Measurements from ENCODE around the gene RSPH9.
"Not testable (repeated sequence)": the region's sequence is repeated elsewhere in the genome, so short reads cannot be mapped to it uniquely, and the experiment has no call there.

The RSPH9 gene

GRCh38 chr6:43628393-43629103 lies 16.3 kb upstream of the RSPH9 start:
- FAIRE-seq, result no peak

GRCh38 chr6:43629104-43629504 lies 15.7 kb upstream of the RSPH9 start, which contains the start of gene GTPBP2:
GTPBP2 (minus strand) TSS chr6:43629264; CDS start chr6:43629162, 102 bp downstream.
- DNase-seq (ENCODE audit: low spot score) (peak; percentile 97), FAIRE-seq (peak; percentile 27)

More at GRCh38 chr6:43628393-43629103, 16.3 kb upstream of the RSPH9 start:
- peak; percentile 67 for DNase-seq (ENCODE audit: low spot score)

- FAIRE-seq (peak; percentile 13), DNase-seq (ENCODE audit: low spot score) (peak; percentile 98)
Observed at GRCh38 chr6:43629505-43630300, 15.1 kb upstream of the RSPH9 start.

- FAIRE-seq, result no peak
- DNase-seq (ENCODE audit: low spot score), result no peak
Observed at GRCh38 chr6:43630980-43631619, 13.7 kb upstream of the RSPH9 start.

DNA sequence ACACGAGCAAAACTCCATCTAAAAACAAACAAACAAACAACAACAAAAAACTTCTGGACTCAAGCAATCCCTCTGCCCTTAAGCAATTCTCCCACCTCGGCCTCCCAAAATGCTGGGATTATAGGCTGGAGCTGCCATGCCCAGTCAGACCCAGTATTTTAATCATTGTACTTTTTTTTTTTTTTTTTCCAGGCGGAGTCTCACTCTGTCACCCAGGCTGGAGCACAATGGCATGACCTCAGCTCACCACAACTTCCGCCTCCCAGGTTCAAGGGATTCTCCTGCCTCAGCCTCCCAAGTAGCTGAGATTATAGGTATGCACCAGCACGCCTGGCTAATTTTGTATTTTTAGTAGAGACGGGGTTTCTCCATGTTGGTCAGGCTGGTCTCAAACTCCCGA lies 11.8 kb upstream of the RSPH9 start:
- DNase-seq (ENCODE audit: low spot score); FAIRE-seq: not testable (repeated sequence)

DNA sequence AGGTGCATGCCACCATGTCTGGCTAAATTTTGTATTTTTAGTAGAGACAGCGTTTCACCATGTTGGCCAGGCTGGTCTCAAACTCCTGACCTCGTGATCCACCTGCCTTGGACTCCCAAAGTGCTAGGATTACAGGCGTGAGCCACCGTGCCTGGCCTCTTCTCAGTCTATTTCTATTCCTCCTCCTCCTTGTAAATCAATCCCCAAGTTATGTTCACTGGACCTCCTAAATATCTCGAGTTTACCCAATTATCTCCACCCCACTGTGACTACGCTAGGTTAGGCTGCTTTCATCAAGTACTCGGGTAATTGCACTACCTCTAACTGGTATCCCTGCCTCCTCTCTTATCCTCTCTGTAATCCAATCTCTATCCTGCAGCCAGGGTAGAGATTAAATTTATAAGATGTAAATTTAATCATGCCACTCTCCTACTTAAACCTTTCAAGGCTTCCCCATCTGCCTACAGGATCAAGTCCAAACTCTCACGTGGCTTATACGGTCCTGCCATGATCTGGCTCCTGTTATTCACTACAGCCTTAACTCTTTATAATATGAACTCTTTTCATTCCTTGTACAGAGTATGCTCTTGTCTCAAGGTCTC lies 10.0 kb upstream of the RSPH9 start:
- FAIRE-seq, result no peak
- DNase-seq (ENCODE audit: low spot score), result no peak

DNA sequence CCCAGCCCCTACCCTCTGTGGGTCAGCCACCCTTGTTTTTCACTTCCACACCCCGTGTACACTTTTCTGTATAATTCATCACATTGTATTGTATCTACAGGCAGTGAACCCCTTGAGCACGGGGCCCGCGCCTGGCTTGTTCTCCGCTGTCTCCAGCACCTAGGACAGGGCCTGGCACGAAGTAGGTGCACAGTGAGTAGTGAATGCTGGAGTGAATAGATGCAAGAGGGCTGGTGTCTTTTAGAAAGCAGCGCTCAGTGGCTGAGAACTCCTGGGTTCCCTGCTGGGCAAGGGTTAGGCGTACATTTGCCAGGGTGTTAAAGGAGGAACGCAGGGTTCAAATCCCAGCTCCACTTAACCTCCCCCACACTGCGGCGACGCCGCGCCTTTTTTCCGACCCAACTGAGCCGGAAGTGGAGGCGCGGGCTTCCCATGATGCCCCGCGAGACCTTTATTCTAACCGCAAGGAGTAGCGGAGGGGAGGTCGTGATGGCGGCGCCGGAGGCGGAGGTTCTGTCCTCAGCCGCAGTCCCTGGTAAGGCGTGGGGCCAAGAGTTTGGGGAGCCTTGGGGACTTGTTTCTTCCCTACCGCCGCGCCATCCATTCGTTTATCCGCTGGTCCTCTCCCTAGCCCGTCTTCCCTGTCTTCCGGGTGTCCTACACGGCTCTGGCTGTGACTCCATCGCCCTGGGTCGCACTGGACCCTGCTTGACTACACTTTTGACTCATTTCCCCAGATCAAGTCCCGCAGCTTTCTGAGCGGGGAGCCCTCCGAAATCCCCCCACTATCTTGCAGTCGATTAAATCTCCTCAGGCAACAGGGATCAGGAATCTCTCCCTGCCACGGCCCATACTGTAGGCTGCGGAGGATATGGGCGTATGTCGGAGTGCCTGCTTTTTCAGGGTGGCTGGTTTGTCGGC lies 9.2 kb upstream of the RSPH9 start, which contains the start of gene MAD2L1BP:
Gene MAD2L1BP, plus strand, starts transcription at position 454 of the 921 bp plus-strand sequence. Its CDS starts 36 bp downstream, at position 490.
- peak; percentile 85 for DNase-seq (ENCODE audit: low spot score)
- no peak for FAIRE-seq

DNA sequence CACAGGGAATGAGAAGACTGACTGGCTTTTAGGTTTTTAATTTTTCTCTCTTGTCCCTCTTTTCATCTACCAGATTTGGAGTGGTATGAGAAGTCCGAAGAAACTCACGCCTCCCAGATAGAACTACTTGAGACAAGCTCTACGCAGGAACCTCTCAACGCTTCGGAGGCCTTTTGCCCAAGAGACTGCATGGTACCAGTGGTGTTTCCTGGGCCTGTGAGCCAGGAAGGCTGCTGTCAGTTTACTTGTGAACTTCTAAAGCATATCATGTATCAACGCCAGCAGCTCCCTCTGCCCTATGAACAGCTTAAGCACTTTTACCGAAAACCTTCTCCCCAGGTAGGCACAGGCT lies 8.6 kb upstream of the RSPH9 start:
- FAIRE-seq (no peak), DNase-seq (ENCODE audit: low spot score) (peak; percentile 10)

DNA sequence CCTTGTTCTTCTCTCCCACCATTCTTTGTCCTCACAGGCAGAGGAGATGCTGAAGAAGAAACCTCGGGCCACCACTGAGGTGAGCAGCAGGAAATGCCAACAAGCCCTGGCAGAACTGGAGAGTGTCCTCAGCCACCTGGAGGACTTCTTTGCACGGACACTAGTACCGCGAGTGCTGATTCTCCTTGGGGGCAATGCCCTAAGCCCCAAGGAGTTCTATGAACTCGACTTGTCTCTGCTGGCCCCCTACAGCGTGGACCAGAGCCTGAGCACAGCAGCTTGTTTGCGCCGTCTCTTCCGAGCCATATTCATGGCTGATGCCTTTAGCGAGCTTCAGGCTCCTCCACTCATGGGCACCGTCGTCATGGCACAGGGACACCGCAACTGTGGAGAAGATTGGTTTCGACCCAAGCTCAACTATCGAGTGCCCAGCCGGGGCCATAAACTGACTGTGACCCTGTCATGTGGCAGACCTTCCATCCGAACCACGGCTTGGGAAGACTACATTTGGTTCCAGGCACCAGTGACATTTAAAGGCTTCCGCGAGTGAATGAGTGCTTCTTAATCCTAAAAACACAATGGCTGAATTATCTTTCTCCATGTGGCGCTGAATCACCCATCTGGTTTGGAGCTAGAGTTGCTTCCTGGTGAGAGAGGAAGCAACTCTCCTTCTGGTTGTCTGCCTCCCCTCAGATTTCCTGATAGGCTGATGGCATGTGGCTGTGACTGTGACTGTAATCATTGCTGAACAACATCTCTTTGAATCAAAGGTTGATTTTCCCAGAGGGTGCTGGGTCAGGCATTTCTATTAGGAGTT lies 4.6 kb upstream of the RSPH9 start:
- FAIRE-seq (no peak), DNase-seq (ENCODE audit: low spot score) (no peak)

DNA sequence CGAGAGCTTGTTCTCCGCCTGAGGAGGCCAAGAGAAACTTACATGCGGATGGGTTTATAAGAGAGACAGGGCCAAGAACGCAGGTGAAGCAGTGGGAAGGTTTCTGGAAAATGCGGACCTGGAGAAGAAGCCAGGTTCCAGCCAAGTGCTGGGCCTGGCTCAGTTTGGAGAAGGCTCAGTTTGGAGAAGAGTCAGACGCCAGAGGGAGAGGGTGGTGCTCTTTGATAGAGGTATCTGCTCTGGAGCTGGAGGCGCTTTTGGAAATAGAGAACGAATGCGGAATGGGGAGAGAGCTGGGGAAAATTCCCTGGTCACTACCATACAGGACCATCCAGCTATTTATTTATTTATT lies 753 bp downstream of the RSPH9 start:
- no peak for DNase-seq (ENCODE audit: low spot score)
- no peak for FAIRE-seq

DNA sequence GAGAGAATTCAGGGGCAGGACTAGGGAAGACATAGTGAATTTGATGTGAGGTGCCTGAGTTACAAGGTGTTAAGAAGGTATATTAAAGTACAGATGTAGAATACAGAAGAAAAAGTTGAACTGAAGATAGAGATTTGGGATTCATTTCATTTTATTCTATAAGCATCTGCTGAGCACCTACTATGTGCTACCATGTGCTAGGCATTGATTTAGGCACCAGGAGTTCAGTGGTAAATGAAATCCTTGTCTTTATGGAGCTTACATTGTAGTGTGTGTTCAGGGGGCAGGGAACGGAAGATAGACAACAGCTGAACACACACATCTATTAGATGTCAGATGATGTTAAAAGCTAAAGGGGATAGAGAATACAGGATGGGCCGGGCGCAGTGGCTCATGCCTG lies 2.8 kb downstream of the RSPH9 start:
- FAIRE-seq, result no peak

DNA sequence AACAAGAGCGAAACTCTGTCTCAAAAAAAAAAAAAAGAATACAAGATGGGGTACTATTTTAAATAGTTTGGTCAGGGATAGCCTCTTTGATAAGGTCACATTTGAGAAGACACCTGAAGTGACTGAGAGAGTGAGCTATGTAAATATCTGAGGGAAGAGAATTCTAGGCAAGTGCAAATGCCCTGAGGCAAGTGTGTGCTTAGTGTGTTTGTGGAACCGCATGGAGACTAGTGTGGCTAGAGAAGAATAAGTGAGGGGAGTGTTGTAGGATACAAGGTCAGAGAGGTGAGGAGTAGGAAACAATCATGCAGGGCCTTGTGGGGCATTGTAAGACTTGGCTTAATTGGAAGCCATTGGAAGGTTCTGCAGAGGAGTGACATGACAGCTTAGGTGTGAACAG lies 3.4 kb downstream of the RSPH9 start:
- DNase-seq (ENCODE audit: low spot score) (no peak), FAIRE-seq (no peak)

More for the DNA sequence above, 2.8 kb downstream of the RSPH9 start:
- DNase-seq (ENCODE audit: low spot score), result no peak

GRCh38 chr6:43652822-43653221 lies 8.0 kb downstream of the RSPH9 start:
- not testable (repeated sequence) for FAIRE-seq; DNase-seq (ENCODE audit: low spot score)

- DNase-seq (ENCODE audit: low spot score) (no peak), FAIRE-seq (no peak)
Observed at GRCh38 chr6:43657221-43657802, 12.5 kb downstream of the RSPH9 start.

GRCh38 chr6:43658161-43658560 lies 13.3 kb downstream of the RSPH9 start:
- no peak for DNase-seq (ENCODE audit: low spot score)
- no peak for FAIRE-seq

GRCh38 chr6:43662948-43663347 lies 18.1 kb downstream of the RSPH9 start:
- not testable (repeated sequence) for DNase-seq (ENCODE audit: low spot score); FAIRE-seq

DNA sequence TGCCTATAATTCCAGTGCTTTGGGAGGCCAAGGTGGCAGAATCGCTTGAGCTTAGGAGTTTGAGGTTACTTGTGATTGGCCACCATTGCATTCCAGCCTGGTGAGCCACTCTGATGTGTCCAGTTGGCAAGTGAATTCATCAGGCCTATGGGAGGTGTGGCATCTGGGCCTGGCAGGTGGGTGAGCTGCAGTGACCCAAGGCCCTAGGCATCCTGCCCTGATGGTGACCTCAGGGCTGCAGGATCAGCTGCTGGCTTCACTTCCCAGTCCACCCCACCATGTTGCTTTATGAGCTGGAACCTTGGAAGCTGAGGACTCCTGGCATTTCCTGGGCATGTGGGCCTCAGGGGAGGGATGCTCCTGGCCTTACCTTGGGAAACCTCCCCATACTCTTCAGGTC lies 20.5 kb downstream of the RSPH9 start:
- DNase-seq (ENCODE audit: low spot score) (no peak), FAIRE-seq (no peak)

GRCh38 chr6:43666196-43666920 lies 21.5 kb downstream of the RSPH9 start:
- FAIRE-seq (no peak), DNase-seq (ENCODE audit: low spot score) (no peak)

Measured in urothelium cell line (cell line).